22Rv1 (cell line): ENCODE measurements around the gene SEMA3E.

Experiments
- H3K27ac ChIP-seq: fragments of 450-650 bp; 2 replicates; pipeline ENCODE4 v1.5.1; 2017
- CTCF ChIP-seq: fragments of 450-650 bp; IDR thresholded peaks from 2 replicates; pipeline ENCODE4 v1.5.1; 2017; ENCODE audit warnings: mild to moderate bottlenecking
- ZFX ChIP-seq: fragments of 450-650 bp; IDR thresholded peaks from 2 replicates; pipeline ENCODE4 v1.6.1; 2017; ENCODE audit warnings: antibody characterized with exemption, borderline replicate concordance

The SEMA3E gene

GRCh38 chr7:83588602-83589240 lies 60.2 kb downstream of the SEMA3E start:
- TF ChIP-seq ZFX = no peak
- no peak for TF ChIP-seq CTCF
- no peak overlapping the region for H3K27ac ChIP-seq

- H3K27ac ChIP-seq = no peak overlapping the region
- TF ChIP-seq CTCF = no peak
- TF ChIP-seq ZFX = no peak
Observed at GRCh38 chr7:83586281-83586680, 62.7 kb downstream of the SEMA3E start.

DNA sequence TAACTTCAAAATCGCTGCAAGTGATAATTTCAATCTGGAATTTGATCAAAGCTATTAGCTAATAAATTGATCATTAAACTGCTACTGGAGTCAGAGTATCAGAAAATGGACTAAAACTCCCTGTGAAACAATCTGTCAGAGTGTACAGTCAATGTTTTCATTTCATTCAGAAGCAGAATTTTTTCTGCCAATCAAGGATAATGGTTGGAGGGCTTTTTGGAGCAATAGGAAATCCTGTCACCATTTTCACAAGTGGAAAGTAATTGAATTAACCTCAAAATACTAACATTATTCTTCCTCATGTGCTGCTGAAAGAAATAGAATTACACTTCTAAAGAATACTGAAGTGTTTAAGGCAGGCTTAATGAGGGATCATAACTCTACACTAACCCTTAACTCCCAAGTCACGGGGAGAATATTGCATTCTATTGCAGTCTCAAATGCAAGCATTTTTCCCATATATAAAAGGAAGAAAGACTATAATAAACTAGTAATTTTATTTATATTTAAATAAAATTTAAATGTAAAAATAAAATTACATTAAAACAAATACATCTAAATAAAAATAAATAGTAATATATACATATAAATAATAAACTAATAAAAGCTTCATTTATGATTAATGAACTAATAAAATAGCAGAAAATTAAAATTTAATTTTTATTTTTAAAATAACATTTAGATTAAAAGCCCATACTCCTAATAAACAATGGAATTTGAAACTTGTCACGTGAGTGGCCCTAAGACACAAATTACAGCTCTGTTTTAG lies 67.1 kb downstream of the SEMA3E start:
- TF ChIP-seq CTCF = no peak
- TF ChIP-seq ZFX = no peak
- no peak overlapping the region for H3K27ac ChIP-seq

GRCh38 chr7:83579740-83580139 lies 69.2 kb downstream of the SEMA3E start:
- TF ChIP-seq CTCF (no peak), ZFX (no peak)

DNA sequence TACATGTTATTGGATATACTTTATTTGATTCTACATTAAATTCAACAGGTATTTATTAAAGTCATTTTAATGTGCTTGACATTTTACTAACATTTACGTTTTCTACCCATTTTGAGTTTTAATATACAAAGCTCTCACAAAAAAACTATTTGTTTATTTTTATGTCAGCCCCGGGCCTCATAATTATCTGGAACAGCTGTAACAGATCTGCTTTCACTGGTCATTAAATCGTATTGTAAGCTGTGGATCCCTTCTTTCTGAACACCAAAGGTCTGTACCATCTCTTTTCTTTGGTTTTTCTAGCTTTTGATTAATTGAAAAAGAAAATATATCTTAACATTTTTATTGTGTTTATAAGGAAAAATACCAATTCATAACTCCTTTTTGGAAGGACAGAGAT lies 73.5 kb downstream of the SEMA3E start:
- no peak overlapping the region for H3K27ac ChIP-seq
- TF ChIP-seq CTCF (no peak), ZFX (no peak)

More at GRCh38 chr7:83579740-83580139, 69.2 kb downstream of the SEMA3E start:
- H3K27ac ChIP-seq = no peak overlapping the region

GRCh38 chr7:83574616-83575015 lies 74.3 kb downstream of the SEMA3E start:
- no peak overlapping the region for H3K27ac ChIP-seq
- TF ChIP-seq CTCF (no peak), ZFX (no peak)

DNA sequence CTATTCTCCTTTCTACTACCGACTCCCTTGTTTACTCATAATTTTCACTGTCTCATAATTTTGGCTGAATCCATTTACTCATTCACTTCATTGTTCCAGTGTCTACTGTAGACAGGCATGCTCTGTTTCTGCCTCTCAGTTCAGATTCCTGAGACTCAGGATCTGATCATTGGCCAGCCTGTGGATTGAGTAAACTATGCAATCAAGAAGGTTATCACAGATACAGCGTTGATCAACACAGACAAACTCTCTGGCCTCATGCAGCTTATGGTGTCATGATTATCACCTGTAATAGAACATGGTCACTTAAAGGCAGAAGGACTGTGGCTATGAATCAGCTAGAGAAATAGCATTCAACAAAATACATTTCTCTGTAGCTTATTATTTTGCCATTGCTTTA lies 86.0 kb downstream of the SEMA3E start:
- no peak overlapping the region for H3K27ac ChIP-seq
- TF ChIP-seq CTCF (no peak), ZFX (no peak)
